GM23338 (cell line): ENCODE data around the gene NFATC2IP. TPM values are rescaled to one million over a fixed set of nuclear protein-coding genes. Genes with fewer than 3 reads are reported as not detected.
A peak's percentile ranks its signal among the peaks of the same experiment; 100 is the strongest.

Source experiments
- ATAC-seq: fragments of 200-7000 bp; cut with Tn5 transposase; 3 replicates; pipeline ENCODE4 v1.9.1; 2020
- DNase-seq: peaks from one replicate; pipeline ENCODE4 v3.0.0-alpha.2; 2015; ENCODE audit warnings: low spot score
- H2AFZ ChIP-seq: fragments of 200-600 bp; sonication (generic); 2 replicates; pipeline ENCODE4 v1.8.0; 2016; ENCODE audit warnings: antibody characterized with exemption, mild to moderate bottlenecking, moderate library complexity
- H3F3A ChIP-seq: fragments of 200-600 bp; sonication (generic); replicated peaks from 2 replicates; pipeline ENCODE4 v1.8.0; 2017; ENCODE audit warnings: antibody characterized with exemption, mixed run types, low read depth
- H3K27ac ChIP-seq: fragments of 200-600 bp; sonication (generic); 2 replicates; pipeline ENCODE4 v1.6.1; 2016; ENCODE audit warnings: low read depth
- H3K27me3 ChIP-seq: fragments of 200-600 bp; sonication (generic); 2 replicates; pipeline ENCODE4 v1.8.0; 2016; ENCODE audit warnings: mild to moderate bottlenecking, mixed run types, moderate library complexity; ENCODE audit not compliant: insufficient read depth
- H3K36me3 ChIP-seq: fragments of 200-600 bp; sonication (generic); 2 replicates; pipeline ENCODE4 v1.8.0; 2016; ENCODE audit warnings: mild to moderate bottlenecking; ENCODE audit not compliant: insufficient read depth
- H3K4me1 ChIP-seq: fragments of 200-600 bp; sonication (generic); 2 replicates; pipeline ENCODE4 v1.8.0; 2016; ENCODE audit warnings: mild to moderate bottlenecking, moderate library complexity; ENCODE audit not compliant: insufficient read depth
- H3K4me2 ChIP-seq: fragments of 200-600 bp; sonication (generic); 2 replicates; pipeline ENCODE4 v1.7.1; 2017; ENCODE audit warnings: mixed run types
- H3K4me3 ChIP-seq: fragments of 200-600 bp; sonication (generic); 2 replicates; pipeline ENCODE4 v1.6.1; 2016; ENCODE audit warnings: mixed run types
- H3K79me2 ChIP-seq: fragments of 200-600 bp; sonication (generic); replicated peaks from 2 replicates; pipeline ENCODE4 v1.8.0; 2017; ENCODE audit warnings: mild to moderate bottlenecking; ENCODE audit not compliant: insufficient read depth
- H3K9me2 ChIP-seq: fragments of 200-600 bp; sonication (generic); 2 replicates; pipeline ENCODE4 v1.8.0; 2017; ENCODE audit not compliant: insufficient read depth
- H4K20me1 ChIP-seq: fragments of 200-600 bp; sonication (generic); replicated peaks from 2 replicates; pipeline ENCODE4 v1.8.0; 2017; ENCODE audit warnings: mild to moderate bottlenecking; ENCODE audit not compliant: insufficient read depth
- H3K27ac Mint-ChIP-seq: 2 replicates; pipeline ENCODE4 v1.8.0; 2020; ENCODE audit warnings: inconsistent platforms, mild to moderate bottlenecking, moderate library complexity, mixed read lengths
- H3K27me3 Mint-ChIP-seq: 3 replicates; pipeline ENCODE4 v1.8.0; 2022; ENCODE audit warnings: low read depth, mild to moderate bottlenecking, moderate library complexity, mixed read lengths, inconsistent platforms; ENCODE audit not compliant: insufficient read depth, poor library complexity
- H3K36me3 Mint-ChIP-seq: 3 replicates; pipeline ENCODE4 v1.8.0; 2021; ENCODE audit warnings: low read depth, mild to moderate bottlenecking, inconsistent platforms, moderate library complexity, mixed read lengths
- H3K4me1 Mint-ChIP-seq: 3 replicates; pipeline ENCODE4 v1.8.0; 2020; ENCODE audit warnings: mild to moderate bottlenecking, inconsistent platforms, mixed read lengths
- H3K4me3 Mint-ChIP-seq: 3 replicates; pipeline ENCODE4 v1.8.0; 2021; ENCODE audit warnings: moderate library complexity, mild to moderate bottlenecking, inconsistent platforms, mixed read lengths
- H3K9me3 Mint-ChIP-seq: 3 replicates; pipeline ENCODE4 v1.8.0; 2020; ENCODE audit warnings: moderate library complexity, mild to moderate bottlenecking, inconsistent platforms, mixed read lengths
- polyA plus RNA-seq: library from polyadenylated mRNA; unstranded; fragments of >200 nt; fragmentation: Nextera tagmentation; extraction: Ambion mirVana; gene quantifications from 2 replicates; pipeline ENCODE4 v1.2.1, GENCODE V29; 2016
- total RNA-seq: library from RNA; depleted of rRNA; stranded (reverse); fragments of >200 nt; shearing (Covaris generic); gene quantifications from 2 replicates; pipeline ENCODE4 v1.2.3, GENCODE V29; 2014
- TF ChIP-seq, protein P1 (sequence below), 2 experiments: fragments of 200-600 bp in 1 of 2; sonication (generic) in 1 of 2; conservative IDR thresholded peaks; 2 replicates each; pipeline versions ENCODE4 v1.5.1 to v1.6.1; 2016 to 2017; ENCODE audit warnings: antibody characterized with exemption in 2 of 2, low read depth in 2 of 2, mild to moderate bottlenecking in 2 of 2, moderate library complexity in 1 of 2
- TF ChIP-seq, protein P2 (sequence below): IDR thresholded peaks from 2 replicates; pipeline ENCODE4 v1.6.1; 2016; ENCODE audit warnings: antibody characterized with exemption
- TF ChIP-seq, protein P3 (sequence below): fragments of 250-450 bp; sonication (Bioruptor Pico); IDR thresholded peaks from 2 replicates; pipeline ENCODE4 v1.5.0; 2020; ENCODE audit warnings: mild to moderate bottlenecking, moderate library complexity

NFATC2IP gene
- total and polyA plus RNA-seq, 2 experiments from 2014 or later = 23.5 to 65.4 TPM

DNA sequence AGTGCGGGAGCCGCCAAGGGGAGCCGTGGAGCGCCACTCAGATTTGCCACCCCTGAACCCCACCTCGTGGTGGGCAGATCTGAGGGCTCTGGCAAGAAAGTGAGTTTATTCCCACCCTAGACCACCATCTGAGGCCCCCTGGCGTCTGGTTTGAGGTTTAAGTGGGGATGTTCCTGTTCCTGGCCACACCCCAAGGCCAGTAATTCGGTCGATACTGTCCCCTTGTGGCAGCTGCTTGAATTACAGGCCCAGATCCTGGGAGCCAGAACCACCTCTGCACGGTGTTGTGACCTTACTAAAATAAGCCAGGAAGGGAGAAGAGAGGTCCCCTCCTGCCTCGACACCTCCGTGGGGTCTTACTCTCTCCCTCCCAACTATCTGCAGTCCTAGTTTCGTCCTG is 30.8 kb downstream of the NFATC2IP start:
- Histone ChIP-seq H2AFZ (no peak overlapping the region), H3K4me3 (no peak overlapping the region), H3K79me2 (no peaks in the 10 kb centered on the region), H3K4me2 (no peak overlapping the region), H3K36me3 (no peaks in the 10 kb centered on the region), H3K27ac (no peak overlapping the region), H3K27me3 (no peaks in the 10 kb centered on the region), H3K9me2 (no peaks in the 10 kb centered on the region), H3F3A (no peaks in the 10 kb centered on the region), H3K4me1 (no peaks in the 10 kb centered on the region), H4K20me1 (no peaks in the 10 kb centered on the region; the same call in 1 of the 2 replicates)
- DNase-seq = peak; percentile 76
- Mint-ChIP-seq H3K36me3 (peaks cover 49% of the 10 kb centered on the region), H3K4me1 (no peaks in the 10 kb centered on the region; the same call in 2 of the 3 replicates), H3K9me3 (peaks cover 5% of the 10 kb centered on the region; the same call in 2 of the 3 replicates), H3K27me3 (peaks cover 11% of the 10 kb centered on the region), H3K4me3 (no peak overlapping the region), H3K27ac (no peak overlapping the region)
- ATAC-seq = peak; percentile 56
- TF ChIP-seq, protein P1, sequence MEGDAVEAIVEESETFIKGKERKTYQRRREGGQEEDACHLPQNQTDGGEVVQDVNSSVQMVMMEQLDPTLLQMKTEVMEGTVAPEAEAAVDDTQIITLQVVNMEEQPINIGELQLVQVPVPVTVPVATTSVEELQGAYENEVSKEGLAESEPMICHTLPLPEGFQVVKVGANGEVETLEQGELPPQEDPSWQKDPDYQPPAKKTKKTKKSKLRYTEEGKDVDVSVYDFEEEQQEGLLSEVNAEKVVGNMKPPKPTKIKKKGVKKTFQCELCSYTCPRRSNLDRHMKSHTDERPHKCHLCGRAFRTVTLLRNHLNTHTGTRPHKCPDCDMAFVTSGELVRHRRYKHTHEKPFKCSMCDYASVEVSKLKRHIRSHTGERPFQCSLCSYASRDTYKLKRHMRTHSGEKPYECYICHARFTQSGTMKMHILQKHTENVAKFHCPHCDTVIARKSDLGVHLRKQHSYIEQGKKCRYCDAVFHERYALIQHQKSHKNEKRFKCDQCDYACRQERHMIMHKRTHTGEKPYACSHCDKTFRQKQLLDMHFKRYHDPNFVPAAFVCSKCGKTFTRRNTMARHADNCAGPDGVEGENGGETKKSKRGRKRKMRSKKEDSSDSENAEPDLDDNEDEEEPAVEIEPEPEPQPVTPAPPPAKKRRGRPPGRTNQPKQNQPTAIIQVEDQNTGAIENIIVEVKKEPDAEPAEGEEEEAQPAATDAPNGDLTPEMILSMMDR (conservative IDR thresholded peaks at IDR 0.05; ENCODE audit: low read depth in 2 of 2) = peak; percentile 84 to 85
- TF ChIP-seq, protein P2, sequence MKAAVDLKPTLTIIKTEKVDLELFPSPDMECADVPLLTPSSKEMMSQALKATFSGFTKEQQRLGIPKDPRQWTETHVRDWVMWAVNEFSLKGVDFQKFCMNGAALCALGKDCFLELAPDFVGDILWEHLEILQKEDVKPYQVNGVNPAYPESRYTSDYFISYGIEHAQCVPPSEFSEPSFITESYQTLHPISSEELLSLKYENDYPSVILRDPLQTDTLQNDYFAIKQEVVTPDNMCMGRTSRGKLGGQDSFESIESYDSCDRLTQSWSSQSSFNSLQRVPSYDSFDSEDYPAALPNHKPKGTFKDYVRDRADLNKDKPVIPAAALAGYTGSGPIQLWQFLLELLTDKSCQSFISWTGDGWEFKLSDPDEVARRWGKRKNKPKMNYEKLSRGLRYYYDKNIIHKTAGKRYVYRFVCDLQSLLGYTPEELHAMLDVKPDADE = no peak

DNA sequence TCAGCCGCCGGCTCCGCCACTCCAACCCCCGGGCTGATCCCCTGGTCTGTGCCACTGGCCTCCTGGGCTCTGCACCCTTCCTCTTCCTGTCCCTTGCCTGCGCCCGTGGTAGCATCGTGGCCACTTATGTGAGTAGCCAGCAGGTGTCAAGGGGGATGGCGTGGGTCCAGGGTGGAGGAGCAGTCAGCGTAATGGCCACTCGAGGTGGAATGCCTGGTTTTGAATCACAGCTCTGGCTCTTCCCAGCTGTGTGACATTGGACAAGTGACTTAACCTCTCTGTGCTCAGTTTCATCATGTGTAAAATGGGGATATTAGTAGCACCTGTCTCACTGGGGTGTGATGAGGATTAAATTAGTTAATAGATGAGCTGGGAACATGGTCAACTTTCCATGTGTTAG is 31.7 kb downstream of the NFATC2IP start:
- TF ChIP-seq, protein P3, sequence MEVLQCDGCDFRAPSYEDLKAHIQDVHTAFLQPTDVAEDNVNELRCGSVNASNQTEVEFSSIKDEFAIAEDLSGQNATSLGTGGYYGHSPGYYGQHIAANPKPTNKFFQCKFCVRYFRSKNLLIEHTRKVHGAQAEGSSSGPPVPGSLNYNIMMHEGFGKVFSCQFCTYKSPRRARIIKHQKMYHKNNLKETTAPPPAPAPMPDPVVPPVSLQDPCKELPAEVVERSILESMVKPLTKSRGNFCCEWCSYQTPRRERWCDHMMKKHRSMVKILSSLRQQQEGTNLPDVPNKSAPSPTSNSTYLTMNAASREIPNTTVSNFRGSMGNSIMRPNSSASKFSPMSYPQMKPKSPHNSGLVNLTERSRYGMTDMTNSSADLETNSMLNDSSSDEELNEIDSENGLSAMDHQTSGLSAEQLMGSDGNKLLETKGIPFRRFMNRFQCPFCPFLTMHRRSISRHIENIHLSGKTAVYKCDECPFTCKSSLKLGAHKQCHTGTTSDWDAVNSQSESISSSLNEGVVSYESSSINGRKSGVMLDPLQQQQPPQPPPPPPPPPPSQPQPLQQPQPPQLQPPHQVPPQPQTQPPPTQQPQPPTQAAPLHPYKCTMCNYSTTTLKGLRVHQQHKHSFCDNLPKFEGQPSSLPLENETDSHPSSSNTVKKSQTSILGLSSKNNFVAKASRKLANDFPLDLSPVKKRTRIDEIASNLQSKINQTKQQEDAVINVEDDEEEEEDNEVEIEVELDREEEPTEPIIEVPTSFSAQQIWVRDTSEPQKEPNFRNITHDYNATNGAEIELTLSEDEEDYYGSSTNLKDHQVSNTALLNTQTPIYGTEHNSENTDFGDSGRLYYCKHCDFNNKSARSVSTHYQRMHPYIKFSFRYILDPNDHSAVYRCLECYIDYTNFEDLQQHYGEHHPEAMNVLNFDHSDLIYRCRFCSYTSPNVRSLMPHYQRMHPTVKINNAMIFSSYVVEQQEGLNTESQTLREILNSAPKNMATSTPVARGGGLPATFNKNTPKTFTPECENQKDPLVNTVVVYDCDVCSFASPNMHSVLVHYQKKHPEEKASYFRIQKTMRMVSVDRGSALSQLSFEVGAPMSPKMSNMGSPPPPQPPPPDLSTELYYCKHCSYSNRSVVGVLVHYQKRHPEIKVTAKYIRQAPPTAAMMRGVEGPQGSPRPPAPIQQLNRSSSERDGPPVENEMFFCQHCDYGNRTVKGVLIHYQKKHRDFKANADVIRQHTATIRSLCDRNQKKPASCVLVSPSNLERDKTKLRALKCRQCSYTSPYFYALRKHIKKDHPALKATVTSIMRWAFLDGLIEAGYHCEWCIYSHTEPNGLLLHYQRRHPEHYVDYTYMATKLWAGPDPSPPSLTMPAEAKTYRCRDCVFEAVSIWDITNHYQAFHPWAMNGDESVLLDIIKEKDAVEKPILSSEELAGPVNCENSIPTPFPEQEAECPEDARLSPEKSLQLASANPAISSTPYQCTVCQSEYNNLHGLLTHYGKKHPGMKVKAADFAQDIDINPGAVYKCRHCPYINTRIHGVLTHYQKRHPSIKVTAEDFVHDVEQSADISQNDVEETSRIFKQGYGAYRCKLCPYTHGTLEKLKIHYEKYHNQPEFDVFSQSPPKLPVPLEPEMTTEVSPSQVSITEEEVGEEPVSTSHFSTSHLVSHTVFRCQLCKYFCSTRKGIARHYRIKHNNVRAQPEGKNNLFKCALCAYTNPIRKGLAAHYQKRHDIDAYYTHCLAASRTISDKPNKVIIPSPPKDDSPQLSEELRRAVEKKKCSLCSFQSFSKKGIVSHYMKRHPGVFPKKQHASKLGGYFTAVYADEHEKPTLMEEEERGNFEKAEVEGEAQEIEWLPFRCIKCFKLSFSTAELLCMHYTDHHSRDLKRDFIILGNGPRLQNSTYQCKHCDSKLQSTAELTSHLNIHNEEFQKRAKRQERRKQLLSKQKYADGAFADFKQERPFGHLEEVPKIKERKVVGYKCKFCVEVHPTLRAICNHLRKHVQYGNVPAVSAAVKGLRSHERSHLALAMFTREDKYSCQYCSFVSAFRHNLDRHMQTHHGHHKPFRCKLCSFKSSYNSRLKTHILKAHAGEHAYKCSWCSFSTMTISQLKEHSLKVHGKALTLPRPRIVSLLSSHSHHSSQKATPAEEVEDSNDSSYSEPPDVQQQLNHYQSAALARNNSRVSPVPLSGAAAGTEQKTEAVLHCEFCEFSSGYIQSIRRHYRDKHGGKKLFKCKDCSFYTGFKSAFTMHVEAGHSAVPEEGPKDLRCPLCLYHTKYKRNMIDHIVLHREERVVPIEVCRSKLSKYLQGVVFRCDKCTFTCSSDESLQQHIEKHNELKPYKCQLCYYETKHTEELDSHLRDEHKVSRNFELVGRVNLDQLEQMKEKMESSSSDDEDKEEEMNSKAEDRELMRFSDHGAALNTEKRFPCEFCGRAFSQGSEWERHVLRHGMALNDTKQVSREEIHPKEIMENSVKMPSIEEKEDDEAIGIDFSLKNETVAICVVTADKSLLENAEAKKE (CRISPR knock-in tag) = no peak
- H3F3A ChIP-seq = no peaks in the 10 kb centered on the region
- no peak overlapping the region for H3K4me3 ChIP-seq
- H3K4me2 ChIP-seq = no peak overlapping the region
- no peaks in the 10 kb centered on the region for H3K79me2 ChIP-seq
- no peaks in the 10 kb centered on the region for H3K9me2 ChIP-seq
- no peaks in the 10 kb centered on the region for H3K27me3 ChIP-seq
- H3K4me1 ChIP-seq = no peaks in the 10 kb centered on the region
- no peak for ATAC-seq
- Mint-ChIP-seq H3K27ac (no peak overlapping the region), H3K4me3 (no peak overlapping the region), H3K36me3 (peaks cover 54% of the 10 kb centered on the region), H3K4me1 (no peaks in the 10 kb centered on the region; the same call in 2 of the 3 replicates), H3K9me3 (peaks cover 5% of the 10 kb centered on the region), H3K27me3 (peaks cover 12% of the 10 kb centered on the region)
- no peak for DNase-seq
- no peak overlapping the region for H2AFZ ChIP-seq
- no peaks in the 10 kb centered on the region; the same call in 1 of the 2 replicates for H4K20me1 ChIP-seq
- H3K27ac ChIP-seq = no peak overlapping the region
- H3K36me3 ChIP-seq = 0 out of 2 replicates have a peak, but pooled peaks cover 4% of the 10 kb centered on the region
